HAP-1 (cell line): ENCODE results near the gene TGM5.
"Not testable (repeated sequence)": the region's sequence is repeated elsewhere in the genome, so short reads cannot be mapped to it uniquely, and the experiment has no call there.

ENCODE experiments used
- DNase-seq, 2 experiments: peaks; one replicate each; pipeline ENCODE4 v3.0.0-alpha.2; 2016 to 2020; ENCODE audit warnings: low spot score in 2 of 2
- H3K27me3 ChIP-seq: fragments of 250-450 bp; sonication (Bioruptor Pico); 2 replicates; pipeline ENCODE4 v1.5.1; 2020; ENCODE audit warnings: low read depth, mild to moderate bottlenecking, moderate library complexity
- H3K36me3 ChIP-seq: fragments of 250-450 bp; sonication (Bioruptor Pico); replicated peaks from 2 replicates; pipeline ENCODE4 v1.5.1; 2020; ENCODE audit warnings: mild to moderate bottlenecking
- H3K4me1 ChIP-seq: fragments of 250-450 bp; sonication (Bioruptor Pico); 2 replicates; pipeline ENCODE4 v1.5.1; 2020; ENCODE audit warnings: mild to moderate bottlenecking
- H3K4me3 ChIP-seq: fragments of 250-450 bp; sonication (Bioruptor Pico); 2 replicates; pipeline ENCODE4 v1.5.1; 2020; ENCODE audit warnings: mild to moderate bottlenecking, moderate library complexity
- H3K9me3 ChIP-seq: fragments of 250-450 bp; sonication (Bioruptor Pico); 2 replicates; pipeline ENCODE4 v1.5.1; 2020; ENCODE audit warnings: mild to moderate bottlenecking, moderate library complexity
- in situ Hi-C: fragments of 300-500 bp; cut with MboI; formaldehyde crosslinking; loops from 3 replicates; pipeline ENCODE4 v1.14.3; 2020; ENCODE audit warnings: low sequenced_read_pairs, inconsistent platforms, mixed read lengths

Gene TGM5, protein sequence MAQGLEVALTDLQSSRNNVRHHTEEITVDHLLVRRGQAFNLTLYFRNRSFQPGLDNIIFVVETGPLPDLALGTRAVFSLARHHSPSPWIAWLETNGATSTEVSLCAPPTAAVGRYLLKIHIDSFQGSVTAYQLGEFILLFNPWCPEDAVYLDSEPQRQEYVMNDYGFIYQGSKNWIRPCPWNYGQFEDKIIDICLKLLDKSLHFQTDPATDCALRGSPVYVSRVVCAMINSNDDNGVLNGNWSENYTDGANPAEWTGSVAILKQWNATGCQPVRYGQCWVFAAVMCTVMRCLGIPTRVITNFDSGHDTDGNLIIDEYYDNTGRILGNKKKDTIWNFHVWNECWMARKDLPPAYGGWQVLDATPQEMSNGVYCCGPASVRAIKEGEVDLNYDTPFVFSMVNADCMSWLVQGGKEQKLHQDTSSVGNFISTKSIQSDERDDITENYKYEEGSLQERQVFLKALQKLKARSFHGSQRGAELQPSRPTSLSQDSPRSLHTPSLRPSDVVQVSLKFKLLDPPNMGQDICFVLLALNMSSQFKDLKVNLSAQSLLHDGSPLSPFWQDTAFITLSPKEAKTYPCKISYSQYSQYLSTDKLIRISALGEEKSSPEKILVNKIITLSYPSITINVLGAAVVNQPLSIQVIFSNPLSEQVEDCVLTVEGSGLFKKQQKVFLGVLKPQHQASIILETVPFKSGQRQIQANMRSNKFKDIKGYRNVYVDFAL

GRCh38 chr15:43266834-43267233 is at the start of gene TGM5:
Gene TGM5, minus strand, starts transcription at chr15:43266928. Its CDS starts 79 bp downstream, at chr15:43266849.
- no peaks in the 10 kb centered on the region for H3K4me1 ChIP-seq
- peaks cover 6% of the 10 kb centered on the region for H3K27me3 ChIP-seq
- in situ Hi-C loops = no loop called here
- no peak for DNase-seq
- no peaks in the 10 kb centered on the region for H3K9me3 ChIP-seq
- no peaks in the 10 kb centered on the region for H3K36me3 ChIP-seq
- no peak within 1 kb of the TSS for H3K4me3 ChIP-seq

- no peak for DNase-seq
- H3K4me3 ChIP-seq = no peak overlapping the region
- H3K36me3 ChIP-seq = no peaks in the 10 kb centered on the region
- H3K27me3 ChIP-seq = peaks cover 5% of the 10 kb centered on the region
- H3K4me1 ChIP-seq = no peaks in the 10 kb centered on the region
- in situ Hi-C loops = no loop called here
- no peaks in the 10 kb centered on the region for H3K9me3 ChIP-seq
Measured at GRCh38 chr15:43314171-43314570, 47.4 kb upstream of the TGM5 start.

- Histone ChIP-seq H3K4me1 (no peaks in the 10 kb centered on the region), H3K4me3 (no peak overlapping the region), H3K9me3 (no peaks in the 10 kb centered on the region), H3K27me3 (peaks cover 10% of the 10 kb centered on the region), H3K36me3 (no peaks in the 10 kb centered on the region)
- no peak for DNase-seq
- in situ Hi-C loops = no loop called here
Measured at GRCh38 chr15:43312378-43312777, 45.6 kb upstream of the TGM5 start.

GRCh38 chr15:43302205-43302817 is 35.6 kb upstream of the TGM5 start, which contains the start of gene TGM7:
Gene TGM7, minus strand, starts transcription at chr15:43302255.
- H3K36me3 ChIP-seq = no peaks in the 10 kb centered on the region
- H3K4me3 ChIP-seq = no peak within 1 kb of the TSS
- in situ Hi-C loops = no loop called here
- H3K4me1 ChIP-seq = no peaks in the 10 kb centered on the region
- DNase-seq = no peak
- no peaks in the 10 kb centered on the region for H3K9me3 ChIP-seq
- H3K27me3 ChIP-seq = peaks cover 5% of the 10 kb centered on the region; the same call in 1 of the 2 replicates

DNA sequence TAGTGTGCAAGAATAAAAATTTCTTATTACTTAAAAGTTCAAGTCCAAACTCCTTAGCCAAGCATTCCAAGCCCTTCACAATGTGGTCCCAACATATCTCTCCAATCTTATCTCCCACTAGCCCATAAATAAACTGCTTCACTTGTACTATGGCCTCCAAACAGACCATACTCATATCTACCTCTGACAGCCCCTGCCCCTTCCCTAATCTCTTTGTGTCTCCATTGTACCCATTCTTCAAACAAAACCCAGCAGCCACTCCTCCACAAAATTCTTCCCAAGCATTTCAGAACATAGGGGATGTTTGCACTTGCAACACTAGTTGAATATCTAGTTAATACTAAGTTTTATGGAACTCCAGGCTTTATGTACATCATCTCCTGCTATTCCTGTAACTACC is 33.2 kb upstream of the TGM5 start:
- Histone ChIP-seq H3K36me3 (no peaks in the 10 kb centered on the region), H3K4me1 (no peaks in the 10 kb centered on the region), H3K4me3 (no peak overlapping the region), H3K27me3 (no peaks in the 10 kb centered on the region), H3K9me3 (no peaks in the 10 kb centered on the region)
- in situ Hi-C loops = loop anchor here (25.0 kb wide), 1 partner anchor 563 kb away; the partner anchor contains the start of gene CDAN1
- no peak for DNase-seq

GRCh38 chr15:43299411-43299810 is 32.7 kb upstream of the TGM5 start:
- H3K4me1 ChIP-seq = no peaks in the 10 kb centered on the region
- in situ Hi-C loops = loop anchor here (25.0 kb wide), 1 partner anchor 562 kb away; the partner anchor contains the start of gene CDAN1
- no peak overlapping the region for H3K4me3 ChIP-seq
- DNase-seq = no peak
- no peaks in the 10 kb centered on the region for H3K9me3 ChIP-seq
- no peaks in the 10 kb centered on the region for H3K36me3 ChIP-seq
- H3K27me3 ChIP-seq = no peaks in the 10 kb centered on the region

- Histone ChIP-seq H3K36me3 (no peaks in the 10 kb centered on the region), H3K9me3 (0 out of 2 replicates have a peak, but pooled peaks cover 2% of the 10 kb centered on the region), H3K27me3 (no peaks in the 10 kb centered on the region), H3K4me1 (no peaks in the 10 kb centered on the region), H3K4me3 (no peak overlapping the region)
- in situ Hi-C loops = loop anchor here (25.0 kb wide), 1 partner anchor 557 kb away; the partner anchor contains the start of gene CDAN1
- DNase-seq = no peak
Measured at GRCh38 chr15:43294091-43294706, 27.5 kb upstream of the TGM5 start.

- 0 out of 2 replicates have a peak, but pooled peaks cover 2% of the 10 kb centered on the region for H3K9me3 ChIP-seq
- in situ Hi-C loops = loop anchor here (25.0 kb wide), 1 partner anchor 556 kb away; the partner anchor contains the start of gene CDAN1
- no peaks in the 10 kb centered on the region for H3K27me3 ChIP-seq
- H3K4me1 ChIP-seq = no peaks in the 10 kb centered on the region
- no peak overlapping the region for H3K4me3 ChIP-seq
- peak in 1 of 2 experiments; percentile 19 for DNase-seq
- no peaks in the 10 kb centered on the region for H3K36me3 ChIP-seq
Measured at GRCh38 chr15:43293432-43293831, 26.7 kb upstream of the TGM5 start.

GRCh38 chr15:43292375-43293078 is 25.8 kb upstream of the TGM5 start:
- Histone ChIP-seq H3K4me3 (no peak overlapping the region), H3K9me3 (0 out of 2 replicates have a peak, but pooled peaks cover 2% of the 10 kb centered on the region), H3K4me1 (no peaks in the 10 kb centered on the region), H3K27me3 (no peaks in the 10 kb centered on the region), H3K36me3 (no peaks in the 10 kb centered on the region)
- DNase-seq = no peak
- in situ Hi-C loops = loop anchor here (25.0 kb wide), 1 partner anchor 555 kb away; the partner anchor contains the start of gene CDAN1

DNA sequence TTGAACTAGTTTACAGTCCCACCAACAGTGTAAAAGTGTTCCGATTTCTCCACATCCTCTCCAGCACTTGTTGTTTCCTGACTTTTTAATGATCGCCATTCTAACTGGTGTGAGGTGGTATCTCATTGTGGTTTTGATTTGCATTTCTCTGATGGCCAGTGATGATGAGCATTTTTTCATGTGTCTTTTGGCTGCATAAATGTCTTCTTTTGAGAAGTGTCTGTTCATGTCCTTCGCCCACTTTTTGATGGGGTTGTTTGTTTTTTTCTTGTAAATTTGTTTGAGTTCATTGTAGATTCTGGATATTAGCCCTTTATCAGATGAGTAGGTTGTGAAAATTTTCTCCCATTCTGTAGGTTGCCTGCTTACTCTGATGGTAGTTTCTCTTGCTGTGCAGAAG is 22.9 kb upstream of the TGM5 start:
- not testable (repeated sequence) for H3K27me3 ChIP-seq, H3K4me1 ChIP-seq, DNase-seq, H3K9me3 ChIP-seq, H3K36me3 ChIP-seq, H3K4me3 ChIP-seq
- in situ Hi-C loops = loop anchor here (25.0 kb wide), 1 partner anchor 552 kb away; the partner anchor contains the start of gene CDAN1

GRCh38 chr15:43287254-43287653 is 20.5 kb upstream of the TGM5 start:
- Histone ChIP-seq H3K4me1 (no peaks in the 10 kb centered on the region), H3K36me3 (no peaks in the 10 kb centered on the region), H3K9me3 (peaks cover 2% of the 10 kb centered on the region; the same call in 1 of the 2 replicates), H3K4me3 (no peak overlapping the region), H3K27me3 (no peaks in the 10 kb centered on the region)
- no peak for DNase-seq
- in situ Hi-C loops = loop anchor here (25.0 kb wide), 1 partner anchor 550 kb away; the partner anchor contains the start of gene CDAN1

- Histone ChIP-seq H3K27me3 (no peaks in the 10 kb centered on the region), H3K4me3 (no peak overlapping the region), H3K4me1 (no peaks in the 10 kb centered on the region), H3K36me3 (no peaks in the 10 kb centered on the region), H3K9me3 (peaks cover 2% of the 10 kb centered on the region; the same call in 1 of the 2 replicates)
- no peak for DNase-seq
- in situ Hi-C loops = loop anchor here (25.0 kb wide), 1 partner anchor 549 kb away; the partner anchor contains the start of gene CDAN1
Measured at GRCh38 chr15:43286074-43286473, 19.3 kb upstream of the TGM5 start.
